Thoracic aorta (tissue), 2 donors: ENCODE data around the gene SCARB2. TPM values are rescaled to one million over a fixed set of nuclear protein-coding genes. Genes with fewer than 3 reads are reported as not detected.

ENCODE experiments used
- ATAC-seq: fragments of 150-250 bp; one replicate; pipeline ENCODE4 v1.8.0; 2017; ENCODE audit warnings: low read depth; ENCODE audit not compliant: insufficient number of reproducible peaks, low FRiP score
- DNase-seq: peaks from one replicate; pipeline ENCODE4 v3.0.0-alpha.2; 2020; ENCODE audit warnings: low spot score
- H3K27ac ChIP-seq, 2 donors: fragments of 200-600 bp; sonication (generic); 1 replicate in 1 of 2; 2 replicates in 1 of 2; pipeline ENCODE4 v1.5.1; 2016; ENCODE audit warnings: mild to moderate bottlenecking in 2 of 2, moderate library complexity in 2 of 2
- H3K27me3 ChIP-seq: fragments of 200-600 bp; sonication (generic); replicated peaks from 2 replicates; pipeline ENCODE4 v1.6.0; 2016; ENCODE audit warnings: mild to moderate bottlenecking; ENCODE audit not compliant: insufficient read depth
- H3K36me3 ChIP-seq: fragments of 200-600 bp; sonication (generic); one replicate; pipeline ENCODE4 v1.5.1; 2016
- H3K4me1 ChIP-seq, 2 donors: fragments of 200-600 bp; sonication (generic); 1 replicate in 1 of 2; 2 replicates in 1 of 2; pipeline versions ENCODE4 v1.5.1 to v1.6.0; 2016; ENCODE audit warnings: low read depth in 2 of 2, mild to moderate bottlenecking in 1 of 2; ENCODE audit not compliant: control insufficient read depth in 1 of 2
- H3K4me3 ChIP-seq: fragments of 200-600 bp; sonication (generic); 2 replicates; pipeline ENCODE4 v1.5.1; 2016; ENCODE audit warnings: mild to moderate bottlenecking
- H3K9me3 ChIP-seq: fragments of 200-600 bp; sonication (generic); 2 replicates; pipeline ENCODE4 v1.5.1; 2016
- total RNA-seq, 2 donors: library from RNA; depleted of rRNA; stranded (reverse); fragments of >200 nt; gene quantifications; one replicate each; pipeline versions ENCODE4 v1.1.0 to v1.2.3, GENCODE V29; 2016
- TF ChIP-seq, protein P1 (sequence below): fragments of 200-600 bp; sonication (generic); IDR thresholded peaks from one replicate; pipeline ENCODE4 v1.5.1; 2019; ENCODE audit warnings: antibody characterized with exemption

SCARB2 gene
- total RNA-seq, 2 donors from 2014 or later, result 133 to 165 TPM

DNA sequence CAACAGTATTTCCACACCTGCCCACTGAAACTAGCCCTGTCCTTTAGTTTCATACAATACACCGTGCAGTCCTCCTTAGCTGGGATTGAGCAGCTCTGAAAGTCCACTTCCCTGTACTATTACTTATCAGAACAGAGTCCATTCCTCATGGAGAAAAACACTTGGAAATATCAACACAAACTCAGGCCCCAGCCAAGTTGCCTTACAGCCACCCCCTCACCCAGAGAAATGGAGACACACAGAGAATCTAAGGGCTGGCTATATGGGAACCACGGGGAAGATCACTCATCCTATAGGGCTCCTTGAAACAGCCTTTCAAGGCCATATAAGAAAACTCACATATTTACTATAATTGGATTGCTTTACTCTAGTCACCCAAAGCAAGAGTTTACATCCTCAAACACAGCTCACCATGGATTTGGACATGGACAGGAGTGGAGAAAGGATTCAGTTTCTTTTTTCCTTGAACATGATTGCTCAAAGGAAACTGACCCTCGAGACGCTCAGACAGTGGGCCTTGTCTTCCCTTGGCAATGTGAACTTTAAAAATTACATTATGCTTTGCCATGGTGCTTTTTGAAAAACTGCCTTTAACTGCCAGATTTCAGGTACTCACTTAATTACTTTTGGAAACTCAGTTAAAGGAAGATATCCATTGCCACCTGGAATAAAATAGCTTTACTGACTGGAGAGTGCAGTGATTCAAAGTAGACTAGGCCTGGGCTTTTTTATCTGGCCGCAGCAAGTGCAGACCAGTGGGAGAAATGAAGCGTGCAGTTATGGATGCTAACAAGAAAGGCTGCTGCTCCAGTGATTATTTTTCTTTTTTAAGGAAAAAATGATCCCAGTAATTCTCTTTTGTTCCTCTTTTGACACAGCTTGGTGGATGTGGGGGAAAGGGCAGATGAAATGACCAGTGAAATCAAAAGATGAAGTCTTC lies 1.6 kb downstream of the SCARB2 start:
- TF ChIP-seq, protein P1, sequence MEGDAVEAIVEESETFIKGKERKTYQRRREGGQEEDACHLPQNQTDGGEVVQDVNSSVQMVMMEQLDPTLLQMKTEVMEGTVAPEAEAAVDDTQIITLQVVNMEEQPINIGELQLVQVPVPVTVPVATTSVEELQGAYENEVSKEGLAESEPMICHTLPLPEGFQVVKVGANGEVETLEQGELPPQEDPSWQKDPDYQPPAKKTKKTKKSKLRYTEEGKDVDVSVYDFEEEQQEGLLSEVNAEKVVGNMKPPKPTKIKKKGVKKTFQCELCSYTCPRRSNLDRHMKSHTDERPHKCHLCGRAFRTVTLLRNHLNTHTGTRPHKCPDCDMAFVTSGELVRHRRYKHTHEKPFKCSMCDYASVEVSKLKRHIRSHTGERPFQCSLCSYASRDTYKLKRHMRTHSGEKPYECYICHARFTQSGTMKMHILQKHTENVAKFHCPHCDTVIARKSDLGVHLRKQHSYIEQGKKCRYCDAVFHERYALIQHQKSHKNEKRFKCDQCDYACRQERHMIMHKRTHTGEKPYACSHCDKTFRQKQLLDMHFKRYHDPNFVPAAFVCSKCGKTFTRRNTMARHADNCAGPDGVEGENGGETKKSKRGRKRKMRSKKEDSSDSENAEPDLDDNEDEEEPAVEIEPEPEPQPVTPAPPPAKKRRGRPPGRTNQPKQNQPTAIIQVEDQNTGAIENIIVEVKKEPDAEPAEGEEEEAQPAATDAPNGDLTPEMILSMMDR, result no peak
- no peaks in the 10 kb centered on the region for H3K27me3 ChIP-seq

DNA sequence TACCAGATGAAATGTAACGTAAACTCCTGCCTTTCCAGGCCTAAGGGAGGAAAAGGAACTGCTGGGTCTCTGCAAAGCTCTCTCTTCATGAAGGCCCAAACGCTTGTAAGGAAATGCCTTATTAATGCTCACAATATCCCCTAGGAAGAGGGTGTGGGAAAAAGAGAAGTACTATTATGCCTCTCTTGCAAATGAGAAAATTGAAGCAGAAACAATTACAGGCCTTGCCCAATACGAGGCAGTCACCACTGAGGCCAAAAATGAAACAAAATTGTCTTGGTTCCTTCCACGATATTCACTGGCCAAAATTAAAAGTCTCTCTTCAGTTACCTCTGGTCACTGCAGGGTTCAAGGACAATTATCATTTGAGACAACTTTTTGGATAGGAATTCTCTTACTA lies 3.2 kb downstream of the SCARB2 start:
- no peak for DNase-seq
- Histone ChIP-seq H3K9me3 (no peaks in the 10 kb centered on the region), H3K4me1 (peaks cover 63 to 86% of the 10 kb centered on the region in 2 donors), H3K27ac (peak overlapping the region; percentile 24 to 98), H3K4me3 (peak overlapping the region; percentile 90), H3K27me3 (no peaks in the 10 kb centered on the region), H3K36me3 (no peaks in the 10 kb centered on the region)
- no peak for ATAC-seq
- TF ChIP-seq, protein P1, result no peak

More for the DNA sequence above, 1.6 kb downstream of the SCARB2 start:
- no peak for ATAC-seq
- Histone ChIP-seq H3K36me3 (no peaks in the 10 kb centered on the region), H3K27ac (peak overlapping the region; percentile 94 to 98), H3K4me3 (peak overlapping the region; percentile 90), H3K9me3 (no peaks in the 10 kb centered on the region), H3K4me1 (peaks cover 47 to 72% of the 10 kb centered on the region in 2 donors)
- no peak for DNase-seq

DNA sequence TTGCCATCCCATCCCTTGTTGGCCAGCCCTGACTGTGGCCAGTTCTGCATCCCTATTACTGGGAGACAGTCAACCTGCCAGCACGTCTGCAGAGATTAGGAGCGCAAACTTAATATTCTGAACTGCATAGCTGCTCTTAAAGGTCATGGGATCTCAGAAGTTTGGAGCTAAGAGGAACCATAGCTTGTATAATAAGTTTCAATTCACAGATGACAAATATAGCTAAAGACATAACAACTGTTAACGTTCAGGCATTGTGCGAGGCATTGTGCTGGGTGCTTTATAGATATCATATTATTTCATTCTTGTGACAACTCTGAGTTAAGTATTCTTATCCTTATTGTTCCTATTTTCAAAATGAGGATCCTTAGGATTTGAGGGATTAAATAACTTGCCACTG lies 3.7 kb downstream of the SCARB2 start:
- Histone ChIP-seq H3K9me3 (no peaks in the 10 kb centered on the region), H3K27me3 (no peaks in the 10 kb centered on the region), H3K27ac (peak overlapping the region in 1 of 2 donors; percentile 98), H3K4me1 (peaks cover 63 to 82% of the 10 kb centered on the region in 2 donors), H3K4me3 (peak overlapping the region; percentile 90), H3K36me3 (no peaks in the 10 kb centered on the region)
- ATAC-seq (no peak), DNase-seq (no peak)
- TF ChIP-seq, protein P1, result no peak

DNA sequence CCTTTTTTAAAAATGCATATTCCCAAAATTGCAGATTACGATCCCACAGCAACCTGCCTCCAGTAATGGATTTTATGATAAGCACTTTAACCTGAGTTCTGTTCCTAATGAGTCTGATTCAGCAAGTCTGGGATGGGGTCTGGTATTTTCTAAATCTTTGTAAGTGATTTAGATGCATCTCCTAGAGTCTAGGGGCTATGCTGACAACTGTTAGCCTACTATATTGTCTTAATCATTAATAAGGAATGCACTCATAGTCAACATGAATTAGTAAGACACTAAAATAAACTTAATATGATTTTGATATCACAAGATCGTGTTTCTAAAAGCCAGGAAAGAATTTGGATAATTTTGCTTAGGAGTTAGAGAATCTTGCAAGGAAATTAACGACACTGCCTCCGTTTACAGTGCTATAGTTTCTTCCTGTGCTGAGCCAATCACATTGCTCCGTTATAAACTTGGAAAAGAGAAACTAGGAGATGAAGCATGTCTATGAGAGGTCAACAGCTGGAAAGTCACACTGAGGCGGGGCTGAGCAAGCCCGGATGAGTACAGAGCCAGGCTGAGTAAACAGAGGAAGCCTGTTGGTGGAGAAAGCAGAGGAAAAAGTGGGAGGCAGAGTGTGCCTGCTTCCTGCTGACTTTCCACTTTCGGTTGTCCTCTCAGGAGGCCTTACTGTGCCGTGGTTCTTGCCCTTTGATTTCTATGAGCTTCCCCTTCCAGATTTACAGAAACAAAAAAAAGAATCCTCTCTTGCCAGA lies 5.4 kb downstream of the SCARB2 start:
- H3K4me3 ChIP-seq, result peak overlapping the region; percentile 58
- H3K4me1 ChIP-seq, result peaks cover 60 to 85% of the 10 kb centered on the region in 2 donors
- peak; percentile 68 for ATAC-seq

More for the DNA sequence above, 5.4 kb downstream of the SCARB2 start:
- peak overlapping the region; percentile 65 to 98 for H3K27ac ChIP-seq
- peak; percentile 41 for DNase-seq
- H3K27me3 ChIP-seq, result no peaks in the 10 kb centered on the region
- TF ChIP-seq, protein P1, result no peak
- H3K36me3 ChIP-seq, result no peaks in the 10 kb centered on the region
- H3K9me3 ChIP-seq, result no peaks in the 10 kb centered on the region
